Uterus (tissue), 4 donors: ENCODE data around the gene SYNGR2. TPM values are rescaled to one million over a fixed set of nuclear protein-coding genes. Genes with fewer than 3 reads are reported as not detected.

Experiments used
- DNase-seq, 2 donors: peaks; one replicate each; pipeline ENCODE4 v3.0.0-alpha.2; 2019 to 2020
- H3K27ac ChIP-seq, 2 donors: fragments of 200-600 bp; sonication (generic); 1 replicate in 1 of 2; 2 replicates in 1 of 2; pipeline ENCODE4 v1.5.1; 2016 to 2018
- H3K27me3 ChIP-seq, 2 donors: fragments of 200-600 bp; sonication (generic); one replicate each; pipeline ENCODE4 v1.5.1; 2018 to 2019; ENCODE audit warnings: control low read depth in 1 of 2
- H3K36me3 ChIP-seq, 2 donors: fragments of 200-600 bp; sonication (generic); one replicate each; pipeline ENCODE4 v1.5.1; 2019; ENCODE audit warnings: control low read depth in 1 of 2
- H3K4me1 ChIP-seq, 2 donors: fragments of 200-600 bp; sonication (generic); one replicate each; pipeline ENCODE4 v1.5.1; 2018 to 2019; ENCODE audit warnings: control low read depth in 1 of 2
- H3K4me3 ChIP-seq, 2 donors: fragments of 200-600 bp; sonication (generic); 1 replicate in 1 of 2; 2 replicates in 1 of 2; pipeline ENCODE4 v1.5.1; 2018 to 2019; ENCODE audit warnings: mild to moderate bottlenecking in 1 of 2
- H3K9me3 ChIP-seq, 2 donors: fragments of 200-600 bp; sonication (generic); one replicate each; pipeline ENCODE4 v1.5.1; 2019; ENCODE audit warnings: control low read depth in 1 of 2
- POLR2A ChIP-seq, 2 donors: fragments of 450-650 bp; IDR thresholded peaks; one replicate each; pipeline ENCODE4 v1.6.1; 2016; ENCODE audit warnings: antibody characterized with exemption in 2 of 2, mild to moderate bottlenecking in 1 of 2, moderate library complexity in 1 of 2
- intact Hi-C: fragments of 100-400 bp; cut with DNase I; formaldehyde crosslinking; loops from one replicate; pipeline ENCODE4 v1.15.1; 2023; ENCODE audit warnings: low total_unique reads
- total RNA-seq, 4 donors: library from RNA; depleted of rRNA in 3 of 4; stranded (reverse); fragments of >200 nt in 3 of 4; gene quantifications; one replicate each; pipeline versions ENCODE4 v1.1.0 to v1.2.4, GENCODE V29; 2014 to 2023
- TF ChIP-seq, protein P1 (sequence below), 4 experiments: fragments of 200-600 bp in 2 of 4; fragments of 450-650 bp in 2 of 4; sonication (generic) in 2 of 4; IDR thresholded peaks; one replicate each; pipeline ENCODE4 v1.5.1; 2016 to 2019; ENCODE audit warnings: antibody characterized with exemption in 4 of 4, mild to moderate bottlenecking in 2 of 4, moderate library complexity in 1 of 4
- donor health status: DM: yes; HTN: yes; CAD: no.

The SYNGR2 gene, protein sequence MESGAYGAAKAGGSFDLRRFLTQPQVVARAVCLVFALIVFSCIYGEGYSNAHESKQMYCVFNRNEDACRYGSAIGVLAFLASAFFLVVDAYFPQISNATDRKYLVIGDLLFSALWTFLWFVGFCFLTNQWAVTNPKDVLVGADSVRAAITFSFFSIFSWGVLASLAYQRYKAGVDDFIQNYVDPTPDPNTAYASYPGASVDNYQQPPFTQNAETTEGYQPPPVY
- total RNA-seq, result 10 to 100 TPM; 16.7 to 83.2 (median 49.1) TPM

DNA sequence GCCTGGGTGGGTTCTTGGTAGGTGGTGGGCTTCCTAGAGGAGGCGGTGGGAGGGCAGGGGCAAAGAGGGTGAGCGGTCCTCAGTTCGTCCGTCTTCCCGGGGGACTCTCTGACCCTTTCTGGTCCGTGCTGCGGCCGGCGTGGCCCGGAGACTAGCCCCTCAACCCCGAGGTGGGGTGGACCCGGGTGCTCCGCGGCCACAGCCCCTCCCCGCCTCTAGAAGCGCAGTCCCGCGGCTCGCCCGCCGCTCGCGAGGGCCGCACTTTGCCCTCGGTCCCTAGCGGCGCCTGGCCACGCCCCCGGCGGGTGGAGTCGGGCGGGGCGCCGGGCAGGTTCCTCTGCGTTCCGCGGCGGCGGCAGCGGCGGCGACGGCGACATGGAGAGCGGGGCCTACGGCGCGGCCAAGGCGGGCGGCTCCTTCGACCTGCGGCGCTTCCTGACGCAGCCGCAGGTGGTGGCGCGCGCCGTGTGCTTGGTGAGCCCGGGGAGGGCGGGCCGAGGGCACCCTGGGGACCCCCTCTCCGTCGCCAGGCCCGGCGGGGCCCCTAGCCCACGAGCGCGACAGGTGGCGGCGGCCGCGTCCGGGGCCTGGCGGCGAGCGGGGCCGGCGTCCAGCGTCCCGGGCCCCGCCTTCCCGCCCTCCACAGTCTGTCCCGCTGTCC, at the start of gene SYNGR2:
TSS of gene SYNGR2 (plus strand) at position 340 of the 661 bp plus-strand sequence. CDS start at position 376, 36 bp downstream.
- peaks cover 0 to 10% of the 10 kb centered on the region in 2 donors for H3K4me1 ChIP-seq
- peak; percentile 72 to 94 for TF ChIP-seq POLR2A (IDR thresholded peaks at IDR 0.05)
- TF ChIP-seq, protein P1, sequence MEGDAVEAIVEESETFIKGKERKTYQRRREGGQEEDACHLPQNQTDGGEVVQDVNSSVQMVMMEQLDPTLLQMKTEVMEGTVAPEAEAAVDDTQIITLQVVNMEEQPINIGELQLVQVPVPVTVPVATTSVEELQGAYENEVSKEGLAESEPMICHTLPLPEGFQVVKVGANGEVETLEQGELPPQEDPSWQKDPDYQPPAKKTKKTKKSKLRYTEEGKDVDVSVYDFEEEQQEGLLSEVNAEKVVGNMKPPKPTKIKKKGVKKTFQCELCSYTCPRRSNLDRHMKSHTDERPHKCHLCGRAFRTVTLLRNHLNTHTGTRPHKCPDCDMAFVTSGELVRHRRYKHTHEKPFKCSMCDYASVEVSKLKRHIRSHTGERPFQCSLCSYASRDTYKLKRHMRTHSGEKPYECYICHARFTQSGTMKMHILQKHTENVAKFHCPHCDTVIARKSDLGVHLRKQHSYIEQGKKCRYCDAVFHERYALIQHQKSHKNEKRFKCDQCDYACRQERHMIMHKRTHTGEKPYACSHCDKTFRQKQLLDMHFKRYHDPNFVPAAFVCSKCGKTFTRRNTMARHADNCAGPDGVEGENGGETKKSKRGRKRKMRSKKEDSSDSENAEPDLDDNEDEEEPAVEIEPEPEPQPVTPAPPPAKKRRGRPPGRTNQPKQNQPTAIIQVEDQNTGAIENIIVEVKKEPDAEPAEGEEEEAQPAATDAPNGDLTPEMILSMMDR (IDR thresholded peaks at IDR 0.05), result peak in 2 of 4 experiments; percentile 8 to 20
- peak within 1 kb of the TSS; percentile 34 to 96 for H3K4me3 ChIP-seq
- H3K27me3 ChIP-seq, result no peaks in the 10 kb centered on the region
- H3K27ac ChIP-seq, result peak within 1 kb of the TSS; percentile 68 to 93
- intact Hi-C loops, result no loop called here
- no peaks in the 10 kb centered on the region for H3K9me3 ChIP-seq
- no peaks in the 10 kb centered on the region for H3K36me3 ChIP-seq
- peak; percentile 62 to 75 for DNase-seq

DNA sequence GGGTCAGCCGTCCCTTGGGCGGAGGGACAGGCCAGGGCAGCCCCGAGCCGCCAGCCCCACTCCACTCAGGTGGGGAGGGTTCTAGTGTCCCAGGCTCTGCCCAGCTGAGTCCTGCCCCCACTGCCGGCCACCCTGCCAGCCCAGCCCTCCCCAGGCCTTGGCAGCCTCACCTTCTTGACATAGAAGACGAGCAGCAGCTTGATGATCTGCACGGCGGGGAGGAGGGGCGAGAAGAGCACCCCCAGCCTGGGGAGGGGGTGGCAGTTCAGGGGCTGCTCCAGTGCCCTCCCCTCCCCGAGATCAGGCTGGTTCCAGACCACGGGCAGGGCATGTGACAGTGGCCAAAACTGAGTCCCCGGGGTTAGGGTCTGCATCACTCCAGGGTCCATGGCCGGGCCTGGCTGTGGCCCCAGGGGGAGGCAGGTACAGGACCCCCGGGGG, 49.6 kb upstream of the SYNGR2 start:
- Histone ChIP-seq H3K9me3 (no peaks in the 10 kb centered on the region), H3K36me3 (no peaks in the 10 kb centered on the region), H3K27ac (no peak overlapping the region), H3K4me1 (no peaks in the 10 kb centered on the region), H3K4me3 (no peak overlapping the region), H3K27me3 (no peaks in the 10 kb centered on the region)
- DNase-seq, result peak in 1 of 2 donors; percentile 12
- intact Hi-C loops, result no loop called here
- no peak for TF ChIP-seq POLR2A (IDR thresholded peaks at IDR 0.05)
- TF ChIP-seq, protein P1 (IDR thresholded peaks at IDR 0.05), result no peak

DNA sequence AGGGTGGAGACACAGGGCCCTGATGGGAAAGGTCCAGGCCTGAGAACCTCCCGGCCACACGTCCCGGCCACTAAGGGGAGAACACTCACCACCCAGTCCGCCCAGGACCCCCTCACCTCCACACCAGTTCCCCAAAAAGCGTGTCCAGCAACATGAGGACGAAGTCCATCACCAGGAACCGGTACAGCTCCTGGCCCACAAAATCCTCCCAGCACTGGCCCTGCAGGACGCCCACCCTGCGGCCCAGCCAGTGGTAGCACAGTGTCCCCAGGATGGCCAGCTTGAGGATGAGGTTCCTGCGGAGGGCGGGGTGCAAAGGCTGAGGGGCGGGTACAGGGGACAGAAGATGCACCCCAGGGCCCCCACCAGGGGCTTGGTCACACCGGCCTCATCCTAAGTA, 47.8 kb upstream of the SYNGR2 start:
- intact Hi-C loops, result no loop called here
- no peaks in the 10 kb centered on the region for H3K9me3 ChIP-seq

DNA sequence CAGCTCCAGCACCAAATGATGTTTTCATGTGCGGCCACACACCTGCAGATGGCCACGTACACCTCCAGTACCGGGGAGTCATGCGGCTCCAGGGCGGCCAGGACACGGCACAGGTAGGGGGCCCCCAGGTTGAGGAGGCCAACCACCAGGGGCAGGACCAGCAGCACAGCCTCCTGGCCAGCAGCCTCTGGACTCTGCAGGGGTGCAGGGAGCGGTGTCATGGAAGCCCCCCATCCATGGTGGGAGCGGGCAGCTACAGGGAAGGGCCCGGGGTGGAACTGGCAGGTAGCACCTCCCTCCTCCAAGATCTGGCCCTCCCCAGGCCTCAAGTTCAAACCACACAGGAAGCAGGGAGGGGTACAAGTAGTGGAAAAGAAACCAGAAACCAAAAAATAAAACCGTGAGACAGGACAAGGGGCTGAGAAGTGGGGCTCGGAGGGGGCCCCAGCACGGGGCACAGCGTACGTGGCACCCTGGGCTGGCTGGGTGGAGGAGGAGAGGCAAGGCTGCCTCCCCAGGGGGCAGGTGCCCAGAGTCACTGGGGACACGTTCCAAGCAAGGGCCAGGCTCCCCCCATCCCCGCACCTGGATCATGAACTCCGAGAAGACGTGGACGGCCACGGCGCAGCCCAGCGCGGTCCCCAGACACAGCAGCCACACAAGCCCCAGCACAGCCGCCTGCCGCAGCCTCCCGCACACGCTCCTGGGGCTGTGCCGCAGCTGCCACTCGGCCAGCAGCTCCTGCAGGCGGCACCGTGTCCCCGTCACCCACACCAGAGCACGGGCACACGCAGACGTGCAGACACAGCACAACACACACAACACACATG, 47.2 kb upstream of the SYNGR2 start:
- Histone ChIP-seq H3K27me3 (no peaks in the 10 kb centered on the region), H3K27ac (no peak overlapping the region), H3K4me3 (no peak overlapping the region), H3K36me3 (no peaks in the 10 kb centered on the region), H3K4me1 (no peaks in the 10 kb centered on the region), H3K9me3 (no peaks in the 10 kb centered on the region)
- no peak for DNase-seq
- TF ChIP-seq, protein P1 (IDR thresholded peaks at IDR 0.05), result no peak
- TF ChIP-seq POLR2A (IDR thresholded peaks at IDR 0.05), result no peak
- intact Hi-C loops, result no loop called here

More for the DNA sequence above, 47.8 kb upstream of the SYNGR2 start:
- no peak overlapping the region for H3K4me3 ChIP-seq
- H3K4me1 ChIP-seq, result no peaks in the 10 kb centered on the region
- no peaks in the 10 kb centered on the region for H3K36me3 ChIP-seq
- DNase-seq, result no peak
- no peaks in the 10 kb centered on the region for H3K27me3 ChIP-seq
- TF ChIP-seq POLR2A (IDR thresholded peaks at IDR 0.05), result no peak
- TF ChIP-seq, protein P1 (IDR thresholded peaks at IDR 0.05), result no peak
- H3K27ac ChIP-seq, result no peak overlapping the region
